ENCODE measurements around the gene CLEC4D. TPM values are rescaled to one million over a fixed set of nuclear protein-coding genes. Genes with fewer than 3 reads are reported as not detected.

CLEC4D gene
- total and polyA plus RNA-seq, 2 of the 8 experiments (the other 6 are each of a cell fraction or from before 2014, with no cell fraction given): 0.14 TPM; not detected in 1

- no peak overlapping the region for H2BK12ac ChIP-seq (ENCODE audit: low read depth, low read length)
- H4K91ac ChIP-seq (replicated peaks; ENCODE audit: insufficient read length, low read length): no peak overlapping the region
- no peaks in the 10 kb centered on the region; a peak in 1 of 8 replicates for H3K36me3 ChIP-seq (ENCODE audit: control insufficient read depth in 2 of 4, insufficient read depth in 4 of 4, low read length in 3 of 4)
- H2AK5ac ChIP-seq (ENCODE audit: low read depth, low read length): no peak overlapping the region
- H2AFZ ChIP-seq (ENCODE audit: low read length): no peak overlapping the region
- H4K8ac ChIP-seq (ENCODE audit: extremely low read depth, insufficient read depth, low read length): no peak overlapping the region
- no peaks in the 10 kb centered on the region for H3K79me1 ChIP-seq (ENCODE audit: low read depth, low read length)
- FAIRE-seq (no peak), DNase-seq (ENCODE audit: low read depth in 1 of 2, low spot score in 2 of 2) (no peak)
- H3K79me2 ChIP-seq (ENCODE audit: control insufficient read depth in 1 of 2, insufficient read depth in 2 of 2, low read length in 2 of 2): no peaks in the 10 kb centered on the region
- no peak for TF ChIP-seq SP2 (IDR thresholded peaks at IDR 0.05; ENCODE audit: low read length)
- TF ChIP-seq RAD21 (IDR thresholded peaks at IDR 0.05 in 1 of 2, conservative IDR thresholded peaks at IDR 0.05 in 1 of 2; ENCODE audit: low read depth in 2 of 2, low read length in 2 of 2): no peak
- TF ChIP-seq CHD1 (IDR thresholded peaks at IDR 0.05; ENCODE audit: low read depth, low read length): no peak
- no peak for TF ChIP-seq SIN3A (conservative IDR thresholded peaks at IDR 0.05 in 1 of 2, IDR thresholded peaks at IDR 0.05 in 1 of 2; ENCODE audit: low read depth in 1 of 2, low read length in 2 of 2)
- TF ChIP-seq TCF12 (IDR thresholded peaks at IDR 0.05; ENCODE audit: low read depth, low read length): no peak
- TF ChIP-seq GABPA (IDR thresholded peaks at IDR 0.05; ENCODE audit: borderline replicate concordance, insufficient read depth, low read length): no peak
- no peak for TF ChIP-seq JUN (IDR thresholded peaks at IDR 0.05; ENCODE audit: low read depth, low read length)
- TF ChIP-seq SRF (IDR thresholded peaks at IDR 0.05; ENCODE audit: low read depth, low read length): no peak
- no peak for TF ChIP-seq TBP (IDR thresholded peaks at IDR 0.05; ENCODE audit: low read depth, low read length)
- TF ChIP-seq RXRA (IDR thresholded peaks at IDR 0.05; ENCODE audit: insufficient read depth, low read depth, low read length): no peak
- no peak for TF ChIP-seq SP1 (IDR thresholded peaks at IDR 0.05; ENCODE audit: low read depth, low read length)
- TF ChIP-seq MAFK (IDR thresholded peaks at IDR 0.05; ENCODE audit: low read depth, low read length): no peak
- H3K4me3 ChIP-seq (ENCODE audit: extremely low read depth in 1 of 4, insufficient read depth in 2 of 4, low read depth in 3 of 4, low read length in 4 of 4): no peak overlapping the region
- no peak overlapping the region for H2BK15ac ChIP-seq (ENCODE audit: low read length)
- H3K9ac ChIP-seq (replicated peaks in 1 of 4; ENCODE audit: extremely low read depth in 1 of 4, low read depth in 3 of 4, low read length in 3 of 4): no peak overlapping the region
- 42% methylated on average over 2 of the region's 2 CpGs; no CpG with 5 or more reads in 1 of the 2 experiments for WGBS, 2 experiments (ENCODE audit: extremely low coverage in 1 of 2, insufficient coverage in 1 of 2, insufficient read length in 1 of 2, insufficient replicate concordance in 2 of 2, low coverage in 1 of 2, low lambda C conversion rate in 2 of 2, missing lambda C conversion rate in 1 of 2)
- H3K4ac ChIP-seq (replicated peaks; ENCODE audit: insufficient read length, low read depth, low read length): no peak overlapping the region
- no peak overlapping the region for H3K23ac ChIP-seq (ENCODE audit: insufficient read length)
- H4K5ac ChIP-seq (ENCODE audit: insufficient read length, low read depth, low read length): no peak overlapping the region
- H3K4me2 ChIP-seq (ENCODE audit: insufficient read depth in 1 of 2, low read depth in 2 of 2, low read length in 2 of 2): no peak overlapping the region
- no peaks in the 10 kb centered on the region for H3K23me2 ChIP-seq (ENCODE audit: low read depth, low read length)
- no peaks in the 10 kb centered on the region for H3K27me3 ChIP-seq (replicated peaks in 1 of 4; ENCODE audit: control insufficient read depth in 3 of 4, extremely low read depth in 1 of 4, insufficient read depth in 3 of 4, low read length in 3 of 4)
- H3K14ac ChIP-seq (ENCODE audit: insufficient read length): no peak overlapping the region
- H2BK5ac ChIP-seq (ENCODE audit: low read depth, low read length): no peak overlapping the region
- CTCF ChIA-PET (ENCODE audit: partially characterized antibody): interaction anchor here (1.0 to 1.1 kb wide), 2 partner anchors 9 to 21 kb away, joined by 3 read pairs; no protein-coding TSS in a partner anchor
- peaks cover 0 to 5% (median 2%) of the 10 kb centered on the region in 4 experiments; a peak in 5 of 7 replicates for H3K4me1 ChIP-seq (replicated peaks in 1 of 4; ENCODE audit: control insufficient read depth in 3 of 4, insufficient read depth in 4 of 4, low read length in 3 of 4)
- H3K27ac ChIP-seq (ENCODE audit: low read depth, low read length): no peak overlapping the region
- no peaks in the 10 kb centered on the region; a peak in 1 of 4 replicates for H3K9me3 ChIP-seq (ENCODE audit: insufficient read depth in 2 of 2, low read depth in 1 of 2, low read length in 1 of 2)
- POLR2A ChIA-PET (ENCODE audit: partially characterized antibody): no interaction called here
- H2BK120ac ChIP-seq (replicated peaks; ENCODE audit: low read depth, low read length): no peak overlapping the region
- H2BK20ac ChIP-seq (ENCODE audit: low read length): no peak overlapping the region
- H3K56ac ChIP-seq (replicated peaks; ENCODE audit: insufficient read length, low read depth, low read length): no peak overlapping the region
- H4K20me1 ChIP-seq (replicated peaks in 1 of 2; ENCODE audit: control insufficient read depth in 1 of 2, insufficient read depth in 2 of 2, low read length in 2 of 2): no peaks in the 10 kb centered on the region
- H3K18ac ChIP-seq (ENCODE audit: extremely low read depth, low read length): no peak overlapping the region
Measured at GRCh38 chr12:8493084-8493483, 20.2 kb upstream of the CLEC4D start.

All from H1 (cell line).